ENCODE measurements around the gene STYK1. TPM values are rescaled to one million over a fixed set of nuclear protein-coding genes. Genes with fewer than 3 reads are reported as not detected.

STYK1 gene
- total and polyA plus RNA-seq, 9 of the 15 experiments (the other 6 are each of a cell fraction or from before 2014, with no cell fraction given) = 0.31 to 1.8 (median 0.64) TPM

DNA sequence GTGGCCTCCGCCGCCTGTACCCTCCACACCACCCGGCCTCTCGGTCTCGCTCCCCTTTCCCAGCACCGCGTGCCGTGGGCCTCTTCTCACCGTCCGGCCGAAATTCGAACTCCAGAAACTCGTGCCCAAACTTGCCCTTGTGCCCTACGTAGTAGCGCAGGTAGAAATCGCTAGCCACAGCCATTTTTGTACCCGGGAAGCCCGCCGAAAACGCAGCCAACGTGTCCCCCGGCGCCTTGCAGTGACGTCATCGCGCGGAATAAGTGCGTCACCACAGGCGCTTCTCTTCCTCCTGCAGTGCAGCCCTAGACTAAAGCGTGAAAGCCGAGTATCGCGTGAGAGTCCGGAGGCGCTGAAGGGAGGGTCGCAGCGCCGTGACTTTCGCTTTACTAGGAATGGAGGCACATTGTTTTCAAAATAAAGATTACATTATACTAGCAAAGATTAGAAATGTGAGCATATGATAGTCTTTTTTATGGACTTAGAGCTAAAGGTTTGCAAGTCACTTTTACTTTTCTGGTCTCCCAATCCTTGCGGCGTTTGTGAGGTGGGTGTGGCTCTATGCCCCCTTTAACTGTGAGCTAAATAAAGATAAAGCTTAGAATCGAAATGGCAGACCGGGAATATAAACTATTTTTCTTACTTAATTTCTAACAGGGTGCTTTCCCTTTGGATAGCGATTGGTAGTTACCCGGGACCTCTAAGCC is 60.4 kb downstream of the STYK1 start, which contains the start of gene MAGOHB (continued):
- TF ChIP-seq SP2 (IDR thresholded peaks at IDR 0.05; ENCODE audit: extremely low read depth, low read depth, low read length, poor library complexity, severe bottlenecking) (no peak), RBM15 (IDR thresholded peaks at IDR 0.05; ENCODE audit: insufficient read depth, low read length) (no peak), SIX5 (IDR thresholded peaks at IDR 0.05; ENCODE audit: borderline replicate concordance in 1 of 2, insufficient read depth in 1 of 2, low read depth in 1 of 2, low read length in 2 of 2) (no peak), MAX (CRISPR knock-in tag; IDR thresholded peaks at IDR 0.05) (peak; percentile 68), SAFB (IDR thresholded peaks at IDR 0.05; ENCODE audit: borderline replicate concordance, low read depth, low read length) (no peak), THAP12 (CRISPR knock-in tag; IDR thresholded peaks at IDR 0.05) (no peak), NCOA4 (IDR thresholded peaks at IDR 0.05; ENCODE audit: partially characterized antibody) (no peak), NFIX (CRISPR knock-in tag; IDR thresholded peaks at IDR 0.05; ENCODE audit: low read depth) (no peak), FOS (IDR thresholded peaks at IDR 0.05; ENCODE audit: extremely low read depth, insufficient read length) (no peak), HDAC8 (tag; IDR thresholded peaks at IDR 0.05) (no peak), TRIM28 (IDR thresholded peaks at IDR 0.05) (no peak), CXXC5 (CRISPR knock-in tag; IDR thresholded peaks at IDR 0.05) (peak; percentile 80), ZNF274 (IDR thresholded peaks at IDR 0.05; ENCODE audit: borderline replicate concordance, low read depth, low read length) (no peak), THRA (IDR thresholded peaks at IDR 0.05) (no peak), ARNT (IDR thresholded peaks at IDR 0.05) (no peak), RFX7 (CRISPR knock-in tag; IDR thresholded peaks at IDR 0.05) (no peak), CREB1 (IDR thresholded peaks at IDR 0.05) (peak; percentile 99), CREB1 (CRISPR knock-in tag; IDR thresholded peaks at IDR 0.05) (peak; percentile 99), ZNF551 (CRISPR knock-in tag; IDR thresholded peaks at IDR 0.05) (no peak), NR1H2 (CRISPR knock-in tag; IDR thresholded peaks at IDR 0.05) (no peak), BRD9 (IDR thresholded peaks at IDR 0.05; ENCODE audit: low read depth, partially characterized antibody) (no peak), BRD4 (IDR thresholded peaks at IDR 0.05) (peak; percentile 96), GTF2E2 (tag; IDR thresholded peaks at IDR 0.05) (no peak), NFATC3 (IDR thresholded peaks at IDR 0.05) (no peak)
- TF ChIP-seq, protein P1, sequence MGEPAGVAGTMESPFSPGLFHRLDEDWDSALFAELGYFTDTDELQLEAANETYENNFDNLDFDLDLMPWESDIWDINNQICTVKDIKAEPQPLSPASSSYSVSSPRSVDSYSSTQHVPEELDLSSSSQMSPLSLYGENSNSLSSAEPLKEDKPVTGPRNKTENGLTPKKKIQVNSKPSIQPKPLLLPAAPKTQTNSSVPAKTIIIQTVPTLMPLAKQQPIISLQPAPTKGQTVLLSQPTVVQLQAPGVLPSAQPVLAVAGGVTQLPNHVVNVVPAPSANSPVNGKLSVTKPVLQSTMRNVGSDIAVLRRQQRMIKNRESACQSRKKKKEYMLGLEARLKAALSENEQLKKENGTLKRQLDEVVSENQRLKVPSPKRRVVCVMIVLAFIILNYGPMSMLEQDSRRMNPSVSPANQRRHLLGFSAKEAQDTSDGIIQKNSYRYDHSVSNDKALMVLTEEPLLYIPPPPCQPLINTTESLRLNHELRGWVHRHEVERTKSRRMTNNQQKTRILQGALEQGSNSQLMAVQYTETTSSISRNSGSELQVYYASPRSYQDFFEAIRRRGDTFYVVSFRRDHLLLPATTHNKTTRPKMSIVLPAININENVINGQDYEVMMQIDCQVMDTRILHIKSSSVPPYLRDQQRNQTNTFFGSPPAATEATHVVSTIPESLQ (CRISPR knock-in tag; IDR thresholded peaks at IDR 0.05) = no peak

Data from K562 (cell line).